ENCODE measurements around the gene SLC39A6.

DNA sequence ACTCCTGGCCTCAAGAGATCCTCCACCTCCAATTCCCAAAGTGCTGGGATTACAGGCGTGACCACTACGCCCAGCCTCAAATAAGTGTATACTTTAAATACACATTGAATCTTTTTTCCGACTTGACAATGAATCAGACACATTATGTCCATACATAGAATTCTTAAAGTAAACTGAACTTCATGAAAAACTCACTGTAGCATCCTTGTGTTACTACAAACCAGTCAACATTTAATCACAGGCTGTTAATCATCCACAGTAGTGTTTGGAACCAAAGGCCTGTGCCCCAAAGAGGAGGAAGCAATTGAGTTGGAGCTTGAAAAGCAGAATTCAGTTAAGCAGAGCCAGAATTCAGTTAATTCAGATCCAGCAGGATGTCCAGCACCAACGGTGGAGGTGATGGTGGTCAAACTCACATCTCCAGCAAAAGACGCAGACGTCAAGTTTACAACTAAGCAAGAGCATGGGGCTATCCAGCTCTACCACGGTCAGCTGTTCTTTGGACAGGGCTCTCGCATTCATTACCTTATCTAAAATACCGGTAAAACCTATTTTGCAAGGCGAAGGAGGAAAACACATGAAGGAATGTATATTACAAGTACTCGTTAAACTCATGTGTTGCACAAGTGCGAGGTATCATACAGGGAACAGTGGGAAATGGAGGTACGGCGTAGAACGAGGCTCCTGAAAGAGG, 1.2 kb downstream of the SLC39A6 start:
- TF ChIP-seq, protein P1, sequence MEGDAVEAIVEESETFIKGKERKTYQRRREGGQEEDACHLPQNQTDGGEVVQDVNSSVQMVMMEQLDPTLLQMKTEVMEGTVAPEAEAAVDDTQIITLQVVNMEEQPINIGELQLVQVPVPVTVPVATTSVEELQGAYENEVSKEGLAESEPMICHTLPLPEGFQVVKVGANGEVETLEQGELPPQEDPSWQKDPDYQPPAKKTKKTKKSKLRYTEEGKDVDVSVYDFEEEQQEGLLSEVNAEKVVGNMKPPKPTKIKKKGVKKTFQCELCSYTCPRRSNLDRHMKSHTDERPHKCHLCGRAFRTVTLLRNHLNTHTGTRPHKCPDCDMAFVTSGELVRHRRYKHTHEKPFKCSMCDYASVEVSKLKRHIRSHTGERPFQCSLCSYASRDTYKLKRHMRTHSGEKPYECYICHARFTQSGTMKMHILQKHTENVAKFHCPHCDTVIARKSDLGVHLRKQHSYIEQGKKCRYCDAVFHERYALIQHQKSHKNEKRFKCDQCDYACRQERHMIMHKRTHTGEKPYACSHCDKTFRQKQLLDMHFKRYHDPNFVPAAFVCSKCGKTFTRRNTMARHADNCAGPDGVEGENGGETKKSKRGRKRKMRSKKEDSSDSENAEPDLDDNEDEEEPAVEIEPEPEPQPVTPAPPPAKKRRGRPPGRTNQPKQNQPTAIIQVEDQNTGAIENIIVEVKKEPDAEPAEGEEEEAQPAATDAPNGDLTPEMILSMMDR (conservative IDR thresholded peaks at IDR 0.05; ENCODE audit: low read depth in 2 of 2): no peak
- TF ChIP-seq POLR2AphosphoS5 (IDR thresholded peaks at IDR 0.05; ENCODE audit: low read depth) (no peak), EZH2 (IDR thresholded peaks at IDR 0.05; ENCODE audit: low read depth, unreplicated experiment) (no peak), STAT1 (IDR thresholded peaks at IDR 0.05; ENCODE audit: unreplicated experiment) (no peak)

Measured in GM23338 (cell line).